Ammon's horn (tissue), 1 donor: ENCODE results near the gene LCE1C.

Experiments
- DNase-seq: peaks from one replicate; pipeline ENCODE4 v3.0.0-alpha.2; 2016; ENCODE audit warnings: low spot score

LCE1C gene

DNA sequence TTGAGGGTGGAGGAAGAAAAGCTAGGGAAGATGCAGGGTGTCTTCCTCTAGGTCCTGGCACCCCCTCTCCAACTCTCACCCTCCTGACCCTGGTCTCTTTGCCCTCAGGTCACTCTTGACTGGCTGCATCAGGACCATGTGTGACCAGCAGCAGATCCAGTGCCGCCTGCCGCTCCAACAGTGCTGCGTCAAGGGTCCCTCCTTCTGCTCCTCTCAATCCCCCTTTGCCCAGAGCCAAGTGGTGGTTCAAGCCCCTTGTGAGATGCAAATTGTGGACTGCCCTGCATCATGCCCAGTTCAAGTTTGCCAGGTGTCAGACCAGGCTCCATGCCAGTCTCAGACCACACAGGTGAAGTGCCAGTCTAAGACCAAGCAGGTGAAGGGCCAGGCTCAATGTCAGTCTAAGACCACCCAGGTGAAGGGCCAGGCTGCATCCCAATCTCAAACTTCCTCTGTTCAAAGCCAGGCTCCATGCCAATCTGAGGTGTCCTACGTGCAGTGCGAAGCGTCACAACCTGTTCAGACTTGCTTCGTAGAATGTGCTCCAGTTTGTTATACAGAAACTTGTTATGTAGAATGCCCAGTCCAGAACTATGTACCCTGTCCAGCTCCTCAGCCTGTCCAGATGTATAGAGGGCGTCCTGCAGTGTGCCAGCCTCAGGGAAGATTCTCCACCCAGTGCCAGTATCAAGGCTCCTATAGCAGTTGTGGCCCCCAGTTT, 46.8 kb downstream of the LCE1C start:
- no peak for DNase-seq

DNA sequence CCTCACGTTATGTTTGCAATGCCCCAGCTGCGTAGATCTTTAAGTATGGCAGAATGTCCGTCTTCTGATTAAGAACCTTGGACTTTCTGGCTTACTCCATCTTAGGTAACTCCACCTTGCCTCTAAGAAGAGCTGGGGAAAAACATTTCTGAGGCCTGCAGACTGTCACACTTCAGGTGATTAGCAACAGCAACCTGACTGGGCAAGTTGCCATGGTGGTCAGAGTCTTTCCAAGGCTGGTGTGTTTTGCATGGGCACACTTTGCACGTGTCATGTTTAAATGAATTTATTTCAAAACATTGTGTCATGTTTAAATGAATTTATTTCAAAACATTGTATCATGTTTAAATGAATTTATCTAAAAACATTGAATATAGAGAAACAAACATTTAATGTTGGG, 47.8 kb downstream of the LCE1C start:
- no peak for DNase-seq

DNA sequence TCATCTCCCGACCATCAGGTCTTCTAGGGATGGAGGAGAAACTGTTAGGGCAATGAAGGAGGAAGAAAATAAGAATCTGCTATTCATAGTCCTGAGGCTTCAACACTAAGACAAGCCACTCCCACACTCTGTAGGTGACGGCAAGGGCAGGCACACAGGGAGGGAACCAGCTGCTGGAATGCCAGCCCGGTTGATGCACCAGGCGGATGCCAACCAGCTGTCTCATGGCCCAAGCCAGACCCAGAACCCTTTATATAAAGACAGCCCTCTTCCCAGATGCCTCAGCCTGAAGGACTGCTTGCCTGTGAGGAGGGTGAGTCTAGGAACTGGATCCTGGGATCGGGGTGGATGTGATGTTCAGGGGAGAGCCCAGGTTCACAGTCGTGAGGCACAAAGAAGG, 48.7 kb downstream of the LCE1C start, which contains the start of gene KPRP:
TSS of gene KPRP (plus strand) at position 279 of the 400 bp plus-strand sequence. CDS start 1,564 bp downstream, outside the sequence.
- no peak for DNase-seq

DNA sequence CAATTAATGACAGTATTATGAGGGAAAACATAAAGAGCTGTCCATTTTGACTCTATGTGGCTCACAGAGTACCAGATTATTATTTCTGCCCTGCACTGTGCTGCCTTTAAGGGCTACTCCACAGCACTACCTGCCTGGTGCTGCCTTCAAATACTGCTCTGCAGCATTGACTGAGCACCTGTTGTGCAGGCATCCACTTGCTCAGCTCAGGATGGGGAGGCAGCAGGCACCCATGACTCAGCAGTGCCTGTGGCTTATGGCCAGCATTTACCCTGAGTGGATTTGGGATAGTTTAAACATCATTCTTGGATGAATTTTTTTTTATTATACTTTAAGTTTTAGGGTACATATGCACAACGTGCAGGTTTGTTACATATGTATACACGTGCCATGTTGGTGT, 49.6 kb downstream of the LCE1C start:
- DNase-seq: no peak
